HG03432 (cell line): ENCODE measurements around the gene F2R.
A peak's percentile ranks its signal among the peaks of the same experiment; 100 is the strongest.

Experiments
- ATAC-seq: cut with Tn5 transposase; IDR thresholded peaks from one replicate; pipeline ENCODE4 v1.9.1; 2021; ENCODE audit warnings: mild to moderate bottlenecking, moderate library complexity; ENCODE audit not compliant: unreplicated experiment

Gene F2R

GRCh38 chr5:76690037-76690679 is 25.8 kb upstream of the F2R start:
- ATAC-seq = no peak

GRCh38 chr5:76690704-76691466 is 25.0 kb upstream of the F2R start:
- ATAC-seq = no peak

- ATAC-seq = no peak
Measured at GRCh38 chr5:76691467-76692273, 24.3 kb upstream of the F2R start.

GRCh38 chr5:76692274-76692540 is 23.7 kb upstream of the F2R start:
- no peak for ATAC-seq

GRCh38 chr5:76692651-76693050 is 23.3 kb upstream of the F2R start:
- ATAC-seq = no peak

GRCh38 chr5:76693141-76693540 is 22.8 kb upstream of the F2R start:
- ATAC-seq = no peak

- ATAC-seq = no peak
Measured at GRCh38 chr5:76694317-76694716, 21.6 kb upstream of the F2R start.

GRCh38 chr5:76695346-76695745 is 20.6 kb upstream of the F2R start:
- no peak for ATAC-seq

- no peak for ATAC-seq
Measured at GRCh38 chr5:76696251-76696650, 19.7 kb upstream of the F2R start.

- no peak for ATAC-seq
Measured at GRCh38 chr5:76697670-76698069, 18.3 kb upstream of the F2R start.

- ATAC-seq = no peak
Measured at GRCh38 chr5:76700571-76700970, 15.4 kb upstream of the F2R start.

GRCh38 chr5:76701298-76701697 is 14.6 kb upstream of the F2R start:
- ATAC-seq = no peak

- ATAC-seq = no peak
Measured at GRCh38 chr5:76703707-76704106, 12.2 kb upstream of the F2R start.

GRCh38 chr5:76704131-76704663 is 11.7 kb upstream of the F2R start:
- ATAC-seq = no peak

GRCh38 chr5:76705574-76705973 is 10.4 kb upstream of the F2R start:
- ATAC-seq = no peak

GRCh38 chr5:76709762-76710161 is 6.2 kb upstream of the F2R start:
- no peak for ATAC-seq

- peak; percentile 65 for ATAC-seq
Measured at GRCh38 chr5:76710991-76711390, 4.9 kb upstream of the F2R start.

GRCh38 chr5:76714751-76715485 is 1.0 kb upstream of the F2R start:
- no peak for ATAC-seq

GRCh38 chr5:76715486-76715735 is 515 bp upstream of the F2R start:
- ATAC-seq = no peak

GRCh38 chr5:76716456-76717157 is 681 bp downstream of the F2R start:
- ATAC-seq = no peak
